HG02763 (cell line): ENCODE data around the gene TP53I13.
"Not testable (repeated sequence)": the region's sequence is repeated elsewhere in the genome, so short reads cannot be mapped to it uniquely, and the experiment has no call there.

Source experiments
- ATAC-seq: cut with Tn5 transposase; IDR thresholded peaks from one replicate; pipeline ENCODE4 v1.9.1; 2021; ENCODE audit warnings: mild to moderate bottlenecking, moderate library complexity; ENCODE audit not compliant: unreplicated experiment

The TP53I13 gene

DNA sequence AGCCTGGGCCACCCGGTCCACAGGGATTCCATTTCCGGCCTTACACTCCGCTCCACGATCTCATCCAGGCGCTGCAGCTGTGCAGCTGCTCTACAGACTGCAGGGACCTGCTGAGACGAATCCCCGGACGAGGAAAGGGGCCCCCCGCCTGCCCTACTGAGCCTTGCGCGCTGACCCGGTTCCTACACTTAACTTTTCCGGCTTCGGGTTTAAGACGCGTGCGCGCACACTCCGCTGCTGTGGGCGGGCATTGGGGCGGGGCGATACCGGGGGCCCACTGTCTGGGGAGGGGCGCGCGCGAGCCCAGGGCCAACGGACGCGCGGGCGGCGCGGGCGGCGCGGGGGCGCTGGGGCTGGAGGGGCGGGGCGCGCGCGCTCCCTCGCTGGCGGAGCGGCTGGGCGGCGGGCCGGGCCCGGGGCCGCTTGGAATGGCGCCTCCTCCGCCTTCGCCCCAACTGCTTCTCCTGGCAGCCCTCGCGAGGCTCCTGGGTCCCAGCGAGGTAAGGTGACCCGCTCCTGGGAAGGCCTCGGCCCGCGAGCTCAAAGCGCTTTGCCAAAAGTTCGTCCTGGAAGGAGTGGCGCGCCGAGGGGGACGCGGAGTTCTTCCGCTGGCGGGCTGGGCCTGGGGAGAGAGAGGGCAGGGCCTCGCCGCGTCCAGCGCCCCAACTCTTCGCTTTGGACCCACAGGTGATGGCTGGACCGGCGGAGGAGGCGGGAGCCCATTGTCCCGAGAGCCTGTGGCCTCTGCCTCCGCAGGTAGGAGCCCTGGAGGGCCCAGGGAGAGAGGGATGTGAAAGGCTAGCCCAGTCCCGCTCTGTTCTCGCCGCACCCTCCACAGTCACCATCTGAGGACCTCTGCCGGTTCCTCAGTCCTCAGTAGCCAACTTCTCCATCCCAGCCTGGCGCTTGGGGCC is at the start of gene TP53I13:
Gene TP53I13, plus strand, starts transcription at position 371 of the 914 bp plus-strand sequence. Its CDS starts 58 bp downstream, at position 429.
- ATAC-seq = peak; percentile 39

- ATAC-seq = no peak
These were observed 43.8 kb upstream of the TP53I13 start for GRCh38 chr17:29524692-29525091.

- no peak for ATAC-seq
These were observed 42.2 kb upstream of the TP53I13 start for GRCh38 chr17:29526322-29526721.

GRCh38 chr17:29533976-29534375 is 34.5 kb upstream of the TP53I13 start:
- ATAC-seq = no peak

DNA sequence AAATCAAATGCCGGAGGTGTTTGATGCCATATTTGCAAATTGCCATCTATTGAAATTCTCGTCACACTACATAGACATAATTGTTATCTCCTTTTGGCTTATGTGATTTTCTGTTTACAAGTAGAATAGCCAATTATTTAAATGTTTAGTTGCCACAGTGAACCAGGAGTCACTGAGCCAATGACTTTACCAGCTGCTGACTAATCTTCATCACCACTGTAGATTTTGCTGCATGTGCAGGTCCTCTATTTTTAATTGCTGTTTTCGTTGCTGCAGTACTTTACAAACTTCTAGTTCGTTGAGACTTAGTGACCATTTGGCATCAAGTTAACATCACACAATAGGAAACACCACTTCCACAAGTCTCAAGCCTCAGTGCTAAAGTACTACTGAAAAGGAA is 24.4 kb upstream of the TP53I13 start:
- no peak for ATAC-seq

GRCh38 chr17:29546085-29546484 is 22.4 kb upstream of the TP53I13 start:
- ATAC-seq = no peak

DNA sequence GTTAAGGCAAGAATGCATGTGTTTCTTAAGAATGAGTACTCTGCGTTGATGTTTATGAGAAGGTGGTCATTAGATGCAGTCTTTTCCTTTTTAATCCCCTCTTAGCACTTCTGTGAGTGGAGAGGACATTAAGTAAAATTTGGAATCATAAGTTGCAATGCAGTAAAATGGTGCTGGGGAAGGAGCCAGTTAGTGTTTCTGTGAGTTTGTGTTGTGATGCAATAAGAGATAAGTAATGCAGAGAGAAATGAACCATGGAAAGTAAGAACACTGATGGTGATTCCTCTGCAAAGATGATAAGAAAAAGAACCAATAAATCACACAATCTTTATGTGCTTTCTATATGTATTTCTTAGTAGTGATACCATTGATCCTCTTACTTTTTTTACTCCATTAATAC is 21.7 kb upstream of the TP53I13 start:
- no peak for ATAC-seq

- no peak for ATAC-seq
These were observed 19.2 kb upstream of the TP53I13 start for GRCh38 chr17:29549177-29549923.

GRCh38 chr17:29555840-29556239 is 12.7 kb upstream of the TP53I13 start:
- no peak for ATAC-seq

DNA sequence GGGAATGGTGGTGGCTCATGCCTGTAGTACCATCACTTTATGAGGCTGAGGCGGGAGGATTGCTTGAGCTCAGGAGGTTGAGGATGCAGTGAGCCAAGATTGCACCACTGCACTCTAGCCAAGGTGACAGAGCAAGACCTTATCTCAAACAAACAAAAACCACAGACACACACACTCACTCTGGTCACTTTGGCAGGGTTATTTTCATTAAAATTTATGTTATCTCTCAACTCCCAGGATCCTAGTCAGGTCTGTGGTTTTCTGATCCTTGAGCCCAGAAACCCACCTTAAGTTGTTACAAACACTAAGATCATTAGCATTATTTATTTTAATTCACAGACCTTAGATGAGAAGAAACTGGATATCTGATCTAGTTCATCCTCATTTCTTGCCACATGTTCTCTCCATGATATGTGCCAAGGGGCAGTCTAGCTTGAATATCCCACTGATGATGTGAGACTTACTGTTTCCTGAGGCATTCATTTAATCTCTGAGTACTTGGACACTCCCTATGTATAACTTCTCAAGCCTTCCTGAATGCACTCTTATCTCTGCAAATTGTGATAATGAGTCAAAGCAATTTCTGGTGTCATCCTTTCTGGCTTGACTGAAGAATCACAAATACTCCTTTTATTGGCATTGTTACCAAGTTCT is 11.3 kb upstream of the TP53I13 start:
- ATAC-seq = no peak

GRCh38 chr17:29557739-29558116 is 10.8 kb upstream of the TP53I13 start:
- ATAC-seq = no peak

- ATAC-seq = not testable (repeated sequence)
These were observed 10.4 kb upstream of the TP53I13 start for GRCh38 chr17:29558139-29558538.

DNA sequence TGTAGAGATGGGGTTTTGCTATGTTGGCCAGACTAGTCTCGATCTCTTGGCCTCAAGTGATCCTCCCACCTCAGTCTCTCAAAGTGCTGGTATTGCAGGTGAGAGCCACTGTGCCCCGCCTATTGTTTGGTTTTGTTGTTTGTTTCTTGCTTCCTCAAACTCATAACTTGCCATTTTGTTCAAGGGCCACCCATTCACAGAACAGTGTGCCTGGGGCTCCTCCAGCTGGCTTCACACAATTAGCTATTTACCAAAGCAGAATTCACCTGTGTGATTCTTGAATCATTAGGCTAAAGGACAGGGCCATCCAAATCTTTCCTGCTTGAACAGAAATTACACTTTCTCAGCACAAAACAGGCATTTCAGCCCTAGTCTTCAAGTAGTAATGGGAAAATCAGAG is 8.9 kb upstream of the TP53I13 start:
- ATAC-seq = no peak

GRCh38 chr17:29560316-29560715 is 8.2 kb upstream of the TP53I13 start:
- no peak for ATAC-seq

GRCh38 chr17:29561554-29562517 is 6.7 kb upstream of the TP53I13 start:
- no peak for ATAC-seq

DNA sequence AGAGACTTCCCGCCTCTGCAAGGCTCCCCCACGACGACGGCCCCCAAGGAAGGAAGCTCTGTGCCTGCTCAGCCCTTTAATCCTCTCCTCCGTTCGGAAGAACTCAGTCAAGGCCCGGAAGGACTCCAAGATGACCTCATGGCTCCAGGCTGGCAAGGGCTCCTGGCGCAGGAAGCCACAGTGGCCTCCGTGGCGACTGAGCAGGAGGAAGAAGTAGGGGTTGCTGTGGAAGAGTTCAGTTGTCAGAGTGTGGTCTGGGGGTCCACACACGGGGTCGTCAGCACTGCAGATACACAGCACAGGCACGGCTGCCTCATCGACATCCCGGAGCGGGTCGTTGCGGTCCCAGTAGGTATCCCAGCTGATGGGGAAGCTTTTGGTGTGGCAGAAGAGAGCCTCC is 5.9 kb upstream of the TP53I13 start:
- ATAC-seq = no peak

DNA sequence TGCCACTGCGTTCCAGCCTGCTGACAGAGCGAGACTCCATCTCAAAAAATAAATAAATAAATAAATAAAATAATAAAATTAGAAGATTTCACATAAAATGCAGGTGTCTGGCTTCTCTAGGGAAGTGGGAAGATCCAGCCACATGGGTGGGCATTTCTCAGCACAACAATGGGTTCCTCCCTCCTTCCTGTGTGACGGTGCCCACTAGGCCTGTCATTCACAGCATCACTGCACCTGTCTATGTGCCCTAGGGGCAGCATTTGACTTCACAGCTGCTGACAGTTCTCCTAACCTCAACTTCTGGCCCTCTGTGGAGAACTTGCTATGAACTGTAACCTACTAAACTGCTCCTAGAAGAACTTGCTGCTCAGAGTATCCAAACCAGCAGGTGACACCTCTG is 4.7 kb upstream of the TP53I13 start:
- no peak for ATAC-seq

- no peak for ATAC-seq
These were observed 2.6 kb upstream of the TP53I13 start for GRCh38 chr17:29565643-29566472.

DNA sequence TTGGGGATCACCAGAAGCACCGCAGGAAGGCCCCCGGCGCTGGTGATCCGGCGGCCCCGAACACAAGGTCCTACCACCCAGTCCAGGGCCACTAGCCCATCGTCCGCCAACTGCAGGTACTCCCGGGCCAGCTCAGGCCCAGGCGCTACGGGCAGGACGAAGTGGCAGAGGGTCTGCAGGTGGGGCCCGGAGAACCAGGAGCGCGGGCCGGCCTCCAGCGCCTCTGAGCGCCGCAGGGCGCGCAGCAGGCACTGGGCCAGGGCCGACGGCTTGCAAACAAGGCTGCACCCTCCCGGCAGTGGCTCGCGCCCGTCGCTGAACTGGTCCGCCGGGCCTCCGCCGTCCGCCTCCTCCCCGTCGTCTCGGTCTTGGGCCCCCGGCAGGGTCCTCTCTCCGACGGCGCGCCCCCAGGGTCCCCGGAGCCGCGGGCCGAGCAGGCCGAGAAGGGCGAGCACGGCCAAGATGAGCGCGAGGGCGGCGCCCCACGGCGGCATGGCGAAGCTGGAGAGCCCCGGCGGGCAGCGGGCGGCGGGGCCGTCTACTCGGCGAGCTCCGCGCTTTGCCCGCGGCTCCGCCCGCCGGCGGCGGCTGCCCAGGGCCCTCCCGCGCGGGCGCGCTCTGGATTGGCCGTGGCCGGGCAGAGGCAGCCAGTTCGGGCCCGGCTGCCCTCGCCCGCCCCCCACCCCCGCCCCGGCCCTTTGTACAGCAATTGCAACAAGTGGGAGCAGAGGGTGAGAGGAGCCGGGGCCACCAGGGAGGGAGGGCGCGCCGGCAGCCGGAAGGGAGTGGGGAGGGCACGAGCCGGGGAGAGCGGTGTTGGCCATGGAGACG is 1.8 kb upstream of the TP53I13 start, which contains the start of gene ABHD15:
Gene ABHD15, minus strand, starts transcription at position 565 of the 831 bp plus-strand sequence. Its CDS starts 71 bp downstream, at position 494.
- ATAC-seq = no peak
